Lower leg skin (tissue), 3 donors: Measurements from ENCODE around the gene SORT1.

Source experiments
- POLR2A ChIP-seq, 2 donors: fragments of 450-650 bp; IDR thresholded peaks; one replicate each; pipeline ENCODE4 v1.6.1; 2016 to 2017; ENCODE audit warnings: antibody characterized with exemption in 2 of 2, mild to moderate bottlenecking in 1 of 2, moderate library complexity in 1 of 2
- TF ChIP-seq, protein P1 (sequence below), 3 donors: fragments of 450-650 bp; IDR thresholded peaks; one replicate each; pipeline ENCODE4 v1.5.1; 2016; ENCODE audit warnings: antibody characterized with exemption in 3 of 3, mild to moderate bottlenecking in 3 of 3, moderate library complexity in 2 of 3

DNA sequence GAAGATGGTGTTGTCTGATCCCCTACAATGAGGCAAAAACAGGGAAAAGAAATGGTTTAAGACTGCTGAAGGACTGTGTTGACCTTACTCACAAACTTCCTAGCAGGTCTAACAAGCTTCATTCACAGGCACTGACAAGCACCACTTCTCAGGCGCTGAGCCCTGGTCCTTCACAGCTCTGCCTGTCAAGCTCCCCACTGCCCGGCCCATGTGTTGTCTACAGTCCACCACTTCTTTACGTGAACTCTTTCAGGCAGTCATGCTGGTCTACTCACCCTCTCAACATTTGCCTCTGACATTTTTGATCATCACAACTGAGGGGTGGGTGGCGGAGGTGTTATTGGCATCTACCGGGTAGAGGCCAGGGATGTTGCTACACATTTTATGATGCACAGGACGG, 50.2 kb downstream of the SORT1 start:
- TF ChIP-seq, protein P1, sequence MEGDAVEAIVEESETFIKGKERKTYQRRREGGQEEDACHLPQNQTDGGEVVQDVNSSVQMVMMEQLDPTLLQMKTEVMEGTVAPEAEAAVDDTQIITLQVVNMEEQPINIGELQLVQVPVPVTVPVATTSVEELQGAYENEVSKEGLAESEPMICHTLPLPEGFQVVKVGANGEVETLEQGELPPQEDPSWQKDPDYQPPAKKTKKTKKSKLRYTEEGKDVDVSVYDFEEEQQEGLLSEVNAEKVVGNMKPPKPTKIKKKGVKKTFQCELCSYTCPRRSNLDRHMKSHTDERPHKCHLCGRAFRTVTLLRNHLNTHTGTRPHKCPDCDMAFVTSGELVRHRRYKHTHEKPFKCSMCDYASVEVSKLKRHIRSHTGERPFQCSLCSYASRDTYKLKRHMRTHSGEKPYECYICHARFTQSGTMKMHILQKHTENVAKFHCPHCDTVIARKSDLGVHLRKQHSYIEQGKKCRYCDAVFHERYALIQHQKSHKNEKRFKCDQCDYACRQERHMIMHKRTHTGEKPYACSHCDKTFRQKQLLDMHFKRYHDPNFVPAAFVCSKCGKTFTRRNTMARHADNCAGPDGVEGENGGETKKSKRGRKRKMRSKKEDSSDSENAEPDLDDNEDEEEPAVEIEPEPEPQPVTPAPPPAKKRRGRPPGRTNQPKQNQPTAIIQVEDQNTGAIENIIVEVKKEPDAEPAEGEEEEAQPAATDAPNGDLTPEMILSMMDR (IDR thresholded peaks at IDR 0.05), result no peak
- no peak for TF ChIP-seq POLR2A (IDR thresholded peaks at IDR 0.05)
